ENCODE results near the gene PCSK9. TPM values are rescaled to one million over a fixed set of nuclear protein-coding genes. Genes with fewer than 3 reads are reported as not detected.

PCSK9 gene
- total and polyA plus RNA-seq, 2 donors: 0.05 to 0.09 TPM

- Histone ChIP-seq H3K4me3 (ENCODE audit: low read length in 2 of 2) (no peak overlapping the region), H3K9me3 (ENCODE audit: control insufficient read depth in 2 of 2, insufficient read depth in 1 of 2, low read length in 1 of 2) (no peaks in the 10 kb centered on the region), H3K27ac (ENCODE audit: low read depth in 1 of 2, low read length in 1 of 2) (no peak overlapping the region), H3K4me1 (ENCODE audit: control insufficient read depth in 2 of 2, insufficient read depth in 2 of 2, low read length in 2 of 2) (no peaks in the 10 kb centered on the region), H3K36me3 (ENCODE audit: control insufficient read depth in 2 of 2, insufficient read depth in 2 of 2, low read length in 1 of 2) (peaks cover 60 to 93% of the 10 kb centered on the region in 2 donors), H3K27me3 (ENCODE audit: control insufficient read depth in 2 of 2, insufficient read depth in 1 of 2, low read length in 1 of 2) (no peaks in the 10 kb centered on the region)
- no peak for DNase-seq (ENCODE audit: low read depth in 6 of 9, low spot score in 9 of 9)
- 97% methylated on average over 1 of the region's 1 CpG for WGBS
Measured at GRCh38 chr1:55076356-55076755, 37.0 kb downstream of the PCSK9 start.

GRCh38 chr1:55078470-55078869 is 39.1 kb downstream of the PCSK9 start:
- H3K36me3 ChIP-seq (ENCODE audit: control insufficient read depth in 2 of 2, insufficient read depth in 2 of 2, low read length in 1 of 2): peaks cover 59 to 93% of the 10 kb centered on the region in 2 donors

GRCh38 chr1:55079651-55080050 is 40.3 kb downstream of the PCSK9 start:
- no peak overlapping the region for H3K27ac ChIP-seq (ENCODE audit: low read depth in 1 of 2, low read length in 1 of 2)
- no peaks in the 10 kb centered on the region for H3K9me3 ChIP-seq (ENCODE audit: control insufficient read depth in 2 of 2, insufficient read depth in 1 of 2, low read length in 1 of 2)
- no peak overlapping the region for H3K4me3 ChIP-seq (ENCODE audit: low read length in 2 of 2)
- H3K27me3 ChIP-seq (ENCODE audit: control insufficient read depth in 2 of 2, insufficient read depth in 1 of 2, low read length in 1 of 2): no peaks in the 10 kb centered on the region
- H3K36me3 ChIP-seq (ENCODE audit: control insufficient read depth in 2 of 2, insufficient read depth in 2 of 2, low read length in 1 of 2): peaks cover 64 to 93% of the 10 kb centered on the region in 2 donors
- no peak for DNase-seq (ENCODE audit: low read depth in 6 of 9, low spot score in 9 of 9)
- H3K4me1 ChIP-seq (ENCODE audit: control insufficient read depth in 2 of 2, insufficient read depth in 2 of 2, low read length in 2 of 2): no peaks in the 10 kb centered on the region
- WGBS: 98% methylated on average over 7 of the region's 7 CpGs

More at GRCh38 chr1:55078470-55078869, 39.1 kb downstream of the PCSK9 start:
- Histone ChIP-seq H3K4me3 (ENCODE audit: low read length in 2 of 2) (no peak overlapping the region), H3K27ac (ENCODE audit: low read depth in 1 of 2, low read length in 1 of 2) (no peak overlapping the region), H3K4me1 (ENCODE audit: control insufficient read depth in 2 of 2, insufficient read depth in 2 of 2, low read length in 2 of 2) (no peaks in the 10 kb centered on the region), H3K27me3 (ENCODE audit: control insufficient read depth in 2 of 2, insufficient read depth in 1 of 2, low read length in 1 of 2) (no peaks in the 10 kb centered on the region), H3K9me3 (ENCODE audit: control insufficient read depth in 2 of 2, insufficient read depth in 1 of 2, low read length in 1 of 2) (no peaks in the 10 kb centered on the region)
- DNase-seq (ENCODE audit: low read depth in 6 of 9, low spot score in 9 of 9): no peak
- WGBS: 95% methylated on average over 3 of the region's 3 CpGs

GRCh38 chr1:55081188-55081904 is 42.0 kb downstream of the PCSK9 start:
- Histone ChIP-seq H3K4me1 (ENCODE audit: control insufficient read depth in 2 of 2, insufficient read depth in 2 of 2, low read length in 2 of 2) (no peaks in the 10 kb centered on the region), H3K4me3 (ENCODE audit: low read length in 2 of 2) (no peak overlapping the region), H3K27me3 (ENCODE audit: control insufficient read depth in 2 of 2, insufficient read depth in 1 of 2, low read length in 1 of 2) (no peaks in the 10 kb centered on the region), H3K36me3 (ENCODE audit: control insufficient read depth in 2 of 2, insufficient read depth in 2 of 2, low read length in 1 of 2) (peaks cover 74 to 94% of the 10 kb centered on the region in 2 donors), H3K27ac (ENCODE audit: low read depth in 1 of 2, low read length in 1 of 2) (no peak overlapping the region), H3K9me3 (ENCODE audit: control insufficient read depth in 2 of 2, insufficient read depth in 1 of 2, low read length in 1 of 2) (no peaks in the 10 kb centered on the region)
- no peak for DNase-seq (ENCODE audit: low read depth in 6 of 9, low spot score in 9 of 9)
- 96% methylated on average over 9 of the region's 9 CpGs for WGBS

- H3K27me3 ChIP-seq (ENCODE audit: control insufficient read depth in 2 of 2, insufficient read depth in 1 of 2, low read length in 1 of 2): no peaks in the 10 kb centered on the region
- no peaks in the 10 kb centered on the region for H3K4me1 ChIP-seq (ENCODE audit: control insufficient read depth in 2 of 2, insufficient read depth in 2 of 2, low read length in 2 of 2)
- no peak overlapping the region for H3K4me3 ChIP-seq (ENCODE audit: low read length in 2 of 2)
- 89% methylated on average over 2 of the region's 2 CpGs for WGBS
- no peak for DNase-seq (ENCODE audit: low read depth in 6 of 9, low spot score in 9 of 9)
- peaks cover 74 to 89% of the 10 kb centered on the region in 2 donors for H3K36me3 ChIP-seq (ENCODE audit: control insufficient read depth in 2 of 2, insufficient read depth in 2 of 2, low read length in 1 of 2)
- no peak overlapping the region for H3K27ac ChIP-seq (ENCODE audit: low read depth in 1 of 2, low read length in 1 of 2)
- H3K9me3 ChIP-seq (ENCODE audit: control insufficient read depth in 2 of 2, insufficient read depth in 1 of 2, low read length in 1 of 2): no peaks in the 10 kb centered on the region
Measured at GRCh38 chr1:55081905-55082296, 42.6 kb downstream of the PCSK9 start.

GRCh38 chr1:55084257-55084656 is 44.9 kb downstream of the PCSK9 start:
- H3K27ac ChIP-seq (ENCODE audit: low read depth in 1 of 2, low read length in 1 of 2): no peak overlapping the region
- H3K4me3 ChIP-seq (ENCODE audit: low read length in 2 of 2): no peak overlapping the region
- no peak for DNase-seq (ENCODE audit: low read depth in 6 of 9, low spot score in 9 of 9)
- H3K9me3 ChIP-seq (ENCODE audit: control insufficient read depth in 2 of 2, insufficient read depth in 1 of 2, low read length in 1 of 2): no peaks in the 10 kb centered on the region
- 96% methylated on average over 7 of the region's 7 CpGs for WGBS
- H3K4me1 ChIP-seq (ENCODE audit: control insufficient read depth in 2 of 2, insufficient read depth in 2 of 2, low read length in 2 of 2): no peaks in the 10 kb centered on the region
- H3K27me3 ChIP-seq (ENCODE audit: control insufficient read depth in 2 of 2, insufficient read depth in 1 of 2, low read length in 1 of 2): no peaks in the 10 kb centered on the region
- peaks cover 75 to 86% of the 10 kb centered on the region in 2 donors for H3K36me3 ChIP-seq (ENCODE audit: control insufficient read depth in 2 of 2, insufficient read depth in 2 of 2, low read length in 1 of 2)

- H3K4me1 ChIP-seq (ENCODE audit: control insufficient read depth in 2 of 2, insufficient read depth in 2 of 2, low read length in 2 of 2): no peaks in the 10 kb centered on the region
- no peaks in the 10 kb centered on the region for H3K27me3 ChIP-seq (ENCODE audit: control insufficient read depth in 2 of 2, insufficient read depth in 1 of 2, low read length in 1 of 2)
- peaks cover 68 to 74% of the 10 kb centered on the region in 2 donors for H3K36me3 ChIP-seq (ENCODE audit: control insufficient read depth in 2 of 2, insufficient read depth in 2 of 2, low read length in 1 of 2)
- 97% methylated on average over 3 of the region's 3 CpGs for WGBS
- H3K4me3 ChIP-seq (ENCODE audit: low read length in 2 of 2): no peak overlapping the region
- no peak for DNase-seq (ENCODE audit: low read depth in 6 of 9, low spot score in 9 of 9)
- H3K27ac ChIP-seq (ENCODE audit: low read depth in 1 of 2, low read length in 1 of 2): no peak overlapping the region
- H3K9me3 ChIP-seq (ENCODE audit: control insufficient read depth in 2 of 2, insufficient read depth in 1 of 2, low read length in 1 of 2): no peaks in the 10 kb centered on the region
Measured at GRCh38 chr1:55087439-55087838, 48.1 kb downstream of the PCSK9 start.

GRCh38 chr1:55088413-55088812 is 49.1 kb downstream of the PCSK9 start:
- Histone ChIP-seq H3K36me3 (ENCODE audit: control insufficient read depth in 2 of 2, insufficient read depth in 2 of 2, low read length in 1 of 2) (peaks cover 64 to 72% of the 10 kb centered on the region in 2 donors), H3K4me3 (ENCODE audit: low read length in 2 of 2) (no peak overlapping the region), H3K27ac (ENCODE audit: low read depth in 1 of 2, low read length in 1 of 2) (no peak overlapping the region), H3K9me3 (ENCODE audit: control insufficient read depth in 2 of 2, insufficient read depth in 1 of 2, low read length in 1 of 2) (no peaks in the 10 kb centered on the region), H3K4me1 (ENCODE audit: control insufficient read depth in 2 of 2, insufficient read depth in 2 of 2, low read length in 2 of 2) (no peaks in the 10 kb centered on the region), H3K27me3 (ENCODE audit: control insufficient read depth in 2 of 2, insufficient read depth in 1 of 2, low read length in 1 of 2) (no peaks in the 10 kb centered on the region)
- WGBS: 19% methylated on average over 4 of the region's 4 CpGs
- no peak for DNase-seq (ENCODE audit: low read depth in 6 of 9, low spot score in 9 of 9)

- DNase-seq (ENCODE audit: low read depth in 6 of 9, low spot score in 9 of 9): no peak
- 99% methylated on average over 2 of the region's 2 CpGs for WGBS
- H3K27ac ChIP-seq (ENCODE audit: low read depth in 1 of 2, low read length in 1 of 2): no peak overlapping the region
- H3K4me3 ChIP-seq (ENCODE audit: low read length in 2 of 2): no peak overlapping the region
- H3K36me3 ChIP-seq (ENCODE audit: control insufficient read depth in 2 of 2, insufficient read depth in 2 of 2, low read length in 1 of 2): peaks cover 65 to 73% of the 10 kb centered on the region in 2 donors
- no peaks in the 10 kb centered on the region for H3K27me3 ChIP-seq (ENCODE audit: control insufficient read depth in 2 of 2, insufficient read depth in 1 of 2, low read length in 1 of 2)
- no peaks in the 10 kb centered on the region for H3K4me1 ChIP-seq (ENCODE audit: control insufficient read depth in 2 of 2, insufficient read depth in 2 of 2, low read length in 2 of 2)
- H3K9me3 ChIP-seq (ENCODE audit: control insufficient read depth in 2 of 2, insufficient read depth in 1 of 2, low read length in 1 of 2): no peaks in the 10 kb centered on the region
Measured at GRCh38 chr1:55089683-55090082, 50.3 kb downstream of the PCSK9 start.

Measured in thymus (tissue), 11 donors.